GM21529 (cell line): ENCODE results near the gene AADAT.
A peak's percentile ranks its signal among the peaks of the same experiment; 100 is the strongest.
"Not testable (repeated sequence)": the region's sequence is repeated elsewhere in the genome, so short reads cannot be mapped to it uniquely, and the experiment has no call there.

Source experiments
- ATAC-seq: cut with Tn5 transposase; IDR thresholded peaks from one replicate; pipeline ENCODE4 v1.9.1; 2021; ENCODE audit not compliant: unreplicated experiment

The AADAT gene

DNA sequence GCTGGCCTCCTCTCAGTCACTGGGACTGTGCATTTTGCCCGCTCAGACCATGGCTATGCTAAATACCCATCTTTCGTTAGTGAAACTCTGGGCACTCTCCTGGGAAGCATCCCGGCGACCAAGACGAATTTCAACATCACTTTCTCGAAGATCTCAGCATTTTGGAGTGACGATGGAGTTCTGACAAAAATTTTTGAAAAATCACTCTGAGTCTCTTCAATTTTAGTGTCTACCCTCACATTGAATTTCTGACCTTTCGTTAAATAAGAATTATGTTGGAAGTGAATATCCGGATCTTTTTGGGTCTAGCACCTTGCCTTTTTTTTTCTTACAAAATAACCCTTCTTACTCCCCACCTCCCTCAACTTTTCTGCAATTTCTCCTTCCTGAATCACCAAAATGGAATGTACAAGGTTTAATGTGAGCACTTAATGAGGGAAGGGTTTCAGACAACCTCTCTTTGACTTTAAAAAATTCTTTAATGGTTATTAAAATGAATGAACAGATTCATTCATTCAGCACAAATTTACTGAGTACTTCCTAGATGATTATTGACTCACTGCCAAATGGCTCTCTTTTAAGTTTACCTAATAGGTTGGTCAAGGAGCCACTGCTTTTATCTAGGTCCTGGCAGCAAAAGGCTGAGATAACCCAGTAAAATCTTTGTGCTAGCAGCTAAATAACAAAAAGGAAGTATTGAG is 746 bp upstream of the AADAT start:
- no peak for ATAC-seq

DNA sequence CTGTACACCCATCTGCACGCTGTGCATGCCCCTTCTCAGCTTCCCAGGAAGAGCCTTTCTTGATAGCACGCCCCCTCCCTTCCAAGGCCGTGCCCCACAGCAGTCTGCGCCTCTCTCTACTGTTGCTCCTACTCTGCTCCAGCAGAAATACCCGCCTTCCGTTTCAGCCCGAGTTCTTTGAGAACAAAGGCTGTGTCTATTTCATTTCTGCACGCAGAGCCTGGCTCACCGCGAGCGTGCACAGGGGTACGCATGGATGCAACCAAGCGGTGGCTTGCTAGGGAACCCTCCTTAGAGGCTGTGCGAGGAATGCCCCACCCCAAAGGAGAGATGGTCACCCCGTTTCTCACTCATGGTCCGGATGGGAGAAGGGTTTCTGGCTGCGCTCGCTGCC is 485 bp downstream of the AADAT start:
- no peak for ATAC-seq

DNA sequence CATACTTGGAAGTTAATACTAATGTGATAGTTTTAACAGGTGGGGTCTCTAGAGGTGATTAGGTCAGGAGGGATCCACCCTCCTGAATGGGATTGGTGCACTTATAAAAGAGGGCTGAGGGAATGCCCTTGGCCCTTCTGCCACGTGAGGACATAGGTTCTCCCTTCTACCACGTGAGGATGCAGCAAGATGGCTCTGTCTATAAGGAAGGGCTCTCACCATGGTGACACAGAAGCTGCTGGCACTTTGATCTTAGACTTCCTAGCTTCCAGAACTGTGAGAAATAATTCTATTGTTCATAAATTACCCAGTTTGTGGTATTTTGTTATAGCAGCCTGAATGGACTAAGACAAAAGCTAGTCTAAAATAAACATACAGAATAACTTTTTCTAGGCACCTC is 1.0 kb downstream of the AADAT start:
- ATAC-seq: no peak

DNA sequence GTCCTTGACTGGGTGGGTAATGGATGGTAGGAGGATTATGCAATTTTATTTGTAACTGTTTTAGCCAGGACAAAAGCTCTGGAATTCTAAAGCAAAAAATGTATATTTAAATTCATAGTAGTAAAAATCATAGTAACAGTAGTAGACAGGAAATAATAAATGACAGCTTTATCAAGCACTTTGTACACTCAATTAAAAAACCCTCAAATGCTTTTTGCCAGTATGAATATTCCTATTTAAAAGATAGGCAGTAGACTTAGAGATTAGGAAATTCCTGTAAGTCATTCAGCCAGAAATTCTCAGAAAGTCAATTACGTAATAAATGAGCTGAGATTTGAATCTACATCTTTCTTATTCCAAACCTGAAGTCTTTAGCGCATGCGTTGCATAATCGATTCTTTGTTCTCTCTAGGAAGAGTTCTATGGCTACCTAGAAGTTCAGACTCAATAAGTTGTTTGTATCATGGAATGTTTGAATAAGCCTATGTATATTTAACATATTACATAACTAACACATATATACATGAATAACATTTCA is 2.5 kb downstream of the AADAT start:
- ATAC-seq: no peak

DNA sequence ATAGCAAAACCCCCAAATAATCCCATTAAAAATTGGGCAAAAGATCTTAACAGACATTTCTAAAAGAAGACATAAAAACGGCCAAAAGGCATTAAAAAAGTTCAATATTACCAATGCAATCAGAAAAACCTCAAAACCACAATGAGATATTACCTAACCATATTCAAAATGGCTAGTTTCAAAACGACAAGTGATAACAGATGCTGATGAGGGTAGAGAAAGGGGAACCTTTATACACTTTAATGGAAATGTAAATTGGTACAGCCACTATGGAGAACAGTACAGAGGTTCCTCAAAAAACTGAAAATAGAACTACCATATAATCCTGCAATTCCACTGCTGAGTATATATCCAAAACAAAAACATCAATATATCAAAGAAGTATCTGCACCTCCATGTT is 6.2 kb downstream of the AADAT start:
- no peak for ATAC-seq

DNA sequence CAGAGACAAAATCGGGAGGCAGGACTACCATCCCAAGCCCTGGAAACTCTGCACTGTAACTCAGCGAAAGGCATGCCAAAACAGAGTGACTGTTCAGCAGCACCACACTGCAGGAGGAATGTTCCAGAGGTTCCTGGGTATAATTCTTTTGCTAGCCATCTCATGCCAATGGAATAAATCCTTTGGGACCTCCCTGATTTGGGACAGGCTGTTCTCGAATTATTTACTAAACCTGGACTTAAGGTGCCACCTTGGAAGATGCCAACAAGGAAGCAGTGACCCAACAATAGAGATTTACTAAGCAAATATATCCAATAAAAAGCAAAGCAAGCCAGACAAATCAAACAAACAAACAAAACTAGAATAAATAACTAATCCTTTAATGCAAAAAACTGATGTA is 9.3 kb downstream of the AADAT start:
- no peak for ATAC-seq

GRCh38 chr4:170079981-170080380 is 9.8 kb downstream of the AADAT start:
- no peak for ATAC-seq

DNA sequence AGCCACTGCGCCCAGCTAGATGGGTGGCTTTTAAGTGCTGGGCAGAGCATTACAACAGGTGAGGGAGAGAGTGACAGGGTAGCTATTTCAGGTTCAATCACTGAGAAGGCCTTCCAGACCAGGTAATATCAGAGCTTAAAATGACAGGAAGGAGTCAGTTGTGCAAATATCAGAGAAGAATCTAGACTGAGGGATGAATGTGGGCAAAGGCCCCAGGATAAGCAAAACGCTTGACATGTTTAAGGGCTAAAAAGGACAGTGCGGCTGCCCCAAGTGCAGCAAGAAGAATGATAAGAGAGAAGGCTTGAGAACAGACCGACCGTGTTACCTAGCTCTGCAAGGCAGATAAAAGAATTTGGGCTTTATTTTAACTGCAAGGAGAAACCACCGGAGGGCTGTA is 18.6 kb downstream of the AADAT start:
- no peak for ATAC-seq

GRCh38 chr4:170068438-170069128 is 21.2 kb downstream of the AADAT start:
- ATAC-seq: no peak

- ATAC-seq: no peak
These were observed 30.3 kb downstream of the AADAT start for GRCh38 chr4:170059421-170059820.

GRCh38 chr4:170058826-170059225 is 30.9 kb downstream of the AADAT start:
- no peak for ATAC-seq

- ATAC-seq: no peak
These were observed 31.9 kb downstream of the AADAT start for GRCh38 chr4:170057866-170058265.

GRCh38 chr4:170052919-170053318 is 36.8 kb downstream of the AADAT start:
- ATAC-seq: no peak

GRCh38 chr4:170051402-170051801 is 38.4 kb downstream of the AADAT start:
- no peak for ATAC-seq

GRCh38 chr4:170049766-170050165 is 40.0 kb downstream of the AADAT start:
- no peak for ATAC-seq

- peak; percentile 56 for ATAC-seq
These were observed 41.9 kb downstream of the AADAT start for GRCh38 chr4:170047771-170048354.

GRCh38 chr4:170046156-170046555 is 43.6 kb downstream of the AADAT start:
- ATAC-seq: not testable (repeated sequence)

DNA sequence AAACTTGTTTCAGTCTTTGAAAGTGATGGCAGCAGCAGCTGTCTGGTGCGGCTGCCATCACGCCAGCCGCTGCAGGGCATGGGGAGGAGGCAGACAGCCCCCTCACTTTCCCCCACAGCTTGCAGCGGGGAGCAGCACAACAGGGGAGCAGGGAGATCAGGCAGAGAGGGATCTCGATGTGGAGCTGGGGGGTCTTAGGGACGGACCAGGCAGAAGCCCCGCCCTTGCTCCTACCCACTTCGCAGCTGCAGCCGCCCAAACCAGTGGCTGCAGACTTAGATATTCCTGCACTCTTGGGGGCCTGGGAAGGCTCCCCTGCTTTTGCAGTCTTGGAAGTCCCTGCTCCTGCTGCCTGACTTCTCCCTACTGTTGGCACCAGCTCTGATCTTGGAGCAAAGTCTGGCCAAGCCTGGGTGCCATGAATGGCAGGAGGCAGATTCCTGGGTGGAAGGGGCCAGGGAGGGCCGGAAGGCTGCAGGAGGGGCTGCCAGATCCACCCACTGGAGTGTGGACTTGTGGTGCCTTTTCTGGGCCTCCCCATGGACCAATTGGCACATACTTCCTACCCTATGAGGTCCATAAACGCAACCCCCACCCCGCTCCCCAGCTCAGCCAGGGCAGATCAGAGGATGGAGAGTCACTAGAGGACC is 49.6 kb downstream of the AADAT start:
- ATAC-seq: no peak

- ATAC-seq: no peak
These were observed 51.0 kb downstream of the AADAT start for GRCh38 chr4:170038769-170039168.

DNA sequence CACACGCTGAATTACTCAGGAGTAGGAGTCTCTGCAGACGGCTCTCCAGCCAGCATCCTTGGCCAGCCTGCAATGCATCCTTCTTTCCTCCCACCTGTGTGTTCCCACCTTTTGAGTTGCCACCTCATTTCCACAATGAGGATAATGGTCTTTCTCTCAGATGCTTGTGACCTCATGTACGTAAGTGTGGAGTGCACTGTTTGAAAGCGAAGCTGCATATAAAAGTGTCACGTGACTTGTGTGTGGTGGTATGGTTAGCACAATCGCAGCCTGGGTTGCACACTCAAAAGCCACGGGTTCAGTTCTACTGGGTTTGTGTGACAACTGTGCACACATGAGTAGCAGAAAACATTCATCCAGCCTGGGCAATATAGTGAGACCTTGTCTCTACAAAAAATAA is 51.5 kb downstream of the AADAT start:
- ATAC-seq: no peak

GRCh38 chr4:170037481-170037880 is 52.3 kb downstream of the AADAT start:
- ATAC-seq: no peak

GRCh38 chr4:170035845-170036244 is 53.9 kb downstream of the AADAT start:
- ATAC-seq: no peak
